ENCODE measurements around the gene PP2D1.

PP2D1 gene

DNA sequence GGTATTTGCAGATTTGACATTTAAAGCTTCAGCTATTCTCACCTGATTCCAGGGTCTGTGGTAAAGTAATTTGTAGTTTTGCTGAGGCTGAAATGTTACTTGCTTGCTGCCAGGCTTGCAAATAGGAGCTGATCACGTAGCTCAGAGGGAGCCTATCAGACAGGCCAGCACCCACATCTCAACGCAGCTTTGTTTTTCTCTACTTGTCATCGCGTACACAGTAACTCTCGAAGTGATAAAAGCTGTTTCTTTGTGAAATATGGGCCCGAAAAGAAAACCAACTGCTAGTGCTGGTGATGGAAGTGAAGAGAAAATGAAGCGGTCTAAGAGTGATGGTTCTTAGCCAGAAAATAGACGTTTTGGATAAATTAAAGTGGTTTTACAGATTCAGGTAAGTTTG is 41.7 kb downstream of the PP2D1 start:
- no peak for DNase-seq

DNA sequence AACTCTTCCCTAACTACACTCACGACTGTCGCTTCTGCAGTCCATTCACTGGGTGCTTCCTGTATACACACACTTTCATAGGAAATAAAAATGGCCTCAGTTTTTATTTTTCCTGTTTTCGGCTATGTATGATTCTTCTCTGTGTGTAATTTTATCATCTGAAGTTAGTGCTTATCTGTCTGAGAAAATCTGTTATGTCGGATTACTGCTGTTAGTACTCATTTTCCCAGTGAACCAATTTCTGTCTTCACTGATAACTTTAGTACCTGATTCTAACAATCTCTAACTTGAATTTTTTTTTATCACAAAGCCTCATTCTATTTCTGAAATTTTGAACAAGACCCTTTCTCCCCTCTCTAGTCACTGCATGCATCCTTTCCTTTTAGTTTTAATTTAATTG is 44.3 kb downstream of the PP2D1 start:
- no peak for DNase-seq

DNA sequence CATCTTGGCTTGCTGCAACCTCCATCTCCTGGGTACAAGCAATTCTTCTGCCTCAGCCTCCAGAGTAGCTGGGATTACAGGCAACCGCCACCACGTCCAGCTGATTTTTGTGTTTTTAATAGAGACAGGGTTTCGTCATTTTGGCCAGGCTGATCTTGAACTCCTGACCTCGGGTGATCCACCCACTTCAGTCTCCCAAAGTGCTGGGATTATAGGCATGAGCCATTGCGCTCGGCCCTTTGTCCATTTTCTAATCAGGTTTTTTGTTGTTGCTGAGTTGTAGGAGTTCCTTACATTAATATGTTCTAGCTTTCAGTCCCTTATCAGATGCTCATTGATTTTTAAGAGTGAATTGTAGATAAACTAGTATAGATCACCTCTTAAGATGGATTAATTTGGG is 44.9 kb downstream of the PP2D1 start:
- no peak for DNase-seq

DNA sequence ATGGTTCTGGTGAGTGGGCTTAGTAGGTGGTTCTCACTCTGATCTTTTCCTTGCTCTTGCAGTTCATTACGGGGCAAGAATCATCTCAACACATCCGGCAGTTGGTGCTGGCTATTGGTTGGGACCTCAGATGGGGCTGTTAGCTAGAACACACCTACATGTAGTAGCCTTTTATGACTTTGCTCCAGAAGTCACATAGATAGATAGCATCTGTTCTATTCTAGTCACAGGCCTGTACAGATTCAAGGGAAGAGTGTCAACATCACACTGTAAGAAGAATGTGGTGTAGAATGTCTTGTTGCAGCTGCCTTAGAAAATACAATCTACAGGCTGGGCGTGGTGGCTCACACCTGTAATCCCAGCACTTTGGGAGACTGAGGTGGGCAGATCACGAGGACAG is 50.1 kb downstream of the PP2D1 start:
- DNase-seq: no peak

DNA sequence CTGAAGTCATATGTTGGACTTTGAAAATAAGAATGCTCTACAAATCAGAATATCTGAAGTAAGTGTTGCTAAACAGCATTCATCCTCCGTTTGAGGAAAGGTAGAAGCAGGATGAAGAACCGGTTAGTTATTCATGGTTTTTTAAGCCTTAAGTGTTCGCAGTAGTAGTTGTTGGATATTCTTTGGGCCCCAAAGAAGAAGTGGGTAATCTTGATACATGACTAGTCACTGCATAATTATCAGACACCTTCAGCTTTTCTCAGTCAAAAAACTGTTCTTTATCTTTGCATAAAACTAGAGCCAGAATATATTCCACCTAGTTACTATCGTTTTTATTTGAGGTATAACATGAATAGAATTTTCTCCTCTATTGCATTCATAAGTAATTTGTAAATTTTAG is 51.4 kb downstream of the PP2D1 start:
- no peak for DNase-seq

DNA sequence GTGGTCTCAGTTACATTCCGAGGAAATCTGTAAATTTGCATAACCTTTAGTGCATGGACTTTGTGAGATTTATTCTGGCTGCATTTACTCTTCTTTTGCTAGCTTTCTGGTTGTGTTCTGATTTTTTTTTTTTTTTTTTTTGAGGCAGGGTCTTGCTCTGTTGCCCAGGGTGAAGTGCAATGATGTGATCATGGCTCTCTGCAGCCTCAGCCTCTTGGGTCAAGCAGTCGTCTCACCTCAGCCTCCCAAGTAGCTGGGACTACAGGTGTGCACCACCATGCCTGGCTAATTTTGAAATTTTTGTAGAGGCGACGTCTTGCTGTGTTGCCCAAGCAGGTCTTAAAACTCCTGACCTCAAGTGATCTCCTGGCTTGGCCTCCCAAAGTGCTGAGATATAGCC is 52.6 kb downstream of the PP2D1 start:
- DNase-seq: no peak

DNA sequence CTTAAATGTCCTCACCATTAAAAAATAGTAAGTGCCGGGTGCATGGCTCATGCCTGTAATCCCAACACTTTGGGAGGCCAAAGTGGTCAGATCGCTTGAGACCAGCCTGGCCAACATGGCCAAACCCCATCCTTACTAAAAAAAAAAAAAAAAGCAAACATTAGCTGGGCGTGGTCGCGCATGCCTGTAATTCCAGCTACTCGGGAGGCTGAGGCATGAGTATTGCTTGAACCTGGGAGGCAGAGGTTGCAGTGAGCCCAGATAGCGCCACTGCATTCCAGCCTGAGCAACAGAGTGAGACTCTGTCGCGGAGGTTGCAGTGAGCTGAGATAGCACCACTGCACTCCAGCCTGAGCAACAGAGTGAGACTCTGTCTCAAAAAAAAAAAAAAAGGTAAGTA is 54.7 kb downstream of the PP2D1 start:
- DNase-seq: peak; percentile 29

DNA sequence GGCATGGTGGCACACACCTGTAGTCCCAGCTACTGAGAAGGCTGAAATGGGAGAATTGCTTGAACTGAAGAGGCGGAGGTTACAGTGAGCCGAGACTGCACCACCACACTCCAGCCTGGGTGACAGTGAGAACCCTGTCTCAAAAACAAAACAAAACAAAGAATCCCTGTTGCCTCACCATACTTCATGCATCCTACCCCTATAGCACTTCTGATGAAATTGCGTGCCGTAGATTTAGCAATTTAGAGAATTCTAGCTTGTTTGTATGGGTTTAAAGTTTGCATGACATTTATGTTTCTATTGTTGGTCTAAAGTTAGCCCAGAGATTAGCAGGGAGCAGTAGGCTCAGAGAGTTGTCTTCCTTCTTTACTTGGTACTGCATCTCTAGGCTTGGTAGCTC is 57.4 kb downstream of the PP2D1 start:
- DNase-seq: no peak

DNA sequence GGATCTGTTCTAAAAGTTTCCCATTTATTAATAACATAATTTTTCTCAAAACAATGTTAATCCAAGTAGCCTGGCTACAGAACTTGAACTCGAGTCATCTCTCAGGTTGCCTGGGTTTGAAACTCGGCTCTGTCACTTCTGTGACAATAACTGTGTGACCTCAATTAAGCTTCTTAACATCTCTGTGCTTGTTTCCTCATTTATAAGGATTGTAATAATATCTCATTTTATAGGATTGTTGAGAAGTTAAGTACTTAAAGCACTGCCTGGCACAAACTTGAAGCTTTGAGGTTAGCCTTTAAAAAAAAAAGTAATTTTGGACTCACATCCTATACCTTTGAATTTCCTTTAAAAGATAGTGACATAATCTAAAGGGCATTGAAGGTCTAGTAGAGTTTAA is 61.7 kb downstream of the PP2D1 start:
- no peak for DNase-seq

DNA sequence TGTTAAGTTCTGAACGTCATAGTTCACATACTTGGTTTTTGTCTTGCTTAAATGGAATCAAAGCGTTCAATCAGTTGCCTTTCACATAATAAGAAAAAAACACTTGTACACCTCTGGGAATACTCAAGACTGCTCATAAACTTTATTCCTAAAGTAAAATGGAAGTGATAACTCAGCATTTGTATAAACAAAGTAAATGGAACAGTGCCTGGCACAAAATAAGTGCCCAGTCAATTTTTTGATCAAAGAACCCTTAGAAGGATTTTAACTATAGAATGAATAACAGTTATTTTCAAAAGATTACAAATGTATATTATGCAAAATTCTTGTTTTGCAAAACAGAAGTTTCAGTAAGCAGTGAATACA is 63.9 kb downstream of the PP2D1 start:
- DNase-seq: no peak

DNA sequence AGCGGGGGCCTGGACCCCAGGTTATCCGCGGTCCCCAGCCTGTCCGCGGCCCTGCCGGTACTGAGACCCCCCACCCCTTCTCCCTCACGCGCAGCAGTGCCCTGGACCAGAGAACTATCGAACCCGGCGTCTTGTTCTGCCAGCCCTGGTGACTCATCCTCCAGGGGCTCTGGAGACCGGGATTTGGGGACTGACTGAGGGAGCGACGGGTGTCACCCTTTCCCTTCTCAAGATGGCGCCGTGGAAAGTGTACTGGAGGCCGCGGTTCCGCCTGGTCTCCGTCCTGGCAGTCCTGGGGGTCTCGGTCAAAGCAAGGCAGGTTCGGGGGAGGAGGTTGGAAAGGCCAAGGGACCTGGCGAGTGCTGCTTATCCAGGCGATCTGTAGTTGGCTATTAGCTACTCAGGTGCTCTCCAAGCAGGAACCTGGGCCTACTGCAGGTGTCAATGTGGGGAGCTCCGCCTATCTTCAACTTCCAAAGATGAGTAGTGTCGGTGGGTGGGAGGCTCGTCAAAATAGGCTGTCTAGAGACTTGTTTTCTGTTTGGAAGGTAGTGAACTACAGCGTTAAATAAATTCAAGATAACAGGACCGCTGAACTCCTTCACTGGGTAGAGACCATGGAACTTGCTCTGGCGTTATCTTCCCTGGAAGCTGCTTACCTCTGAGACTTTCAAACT is 64.4 kb downstream of the PP2D1 start:
- DNase-seq: peak; percentile 66

DNA sequence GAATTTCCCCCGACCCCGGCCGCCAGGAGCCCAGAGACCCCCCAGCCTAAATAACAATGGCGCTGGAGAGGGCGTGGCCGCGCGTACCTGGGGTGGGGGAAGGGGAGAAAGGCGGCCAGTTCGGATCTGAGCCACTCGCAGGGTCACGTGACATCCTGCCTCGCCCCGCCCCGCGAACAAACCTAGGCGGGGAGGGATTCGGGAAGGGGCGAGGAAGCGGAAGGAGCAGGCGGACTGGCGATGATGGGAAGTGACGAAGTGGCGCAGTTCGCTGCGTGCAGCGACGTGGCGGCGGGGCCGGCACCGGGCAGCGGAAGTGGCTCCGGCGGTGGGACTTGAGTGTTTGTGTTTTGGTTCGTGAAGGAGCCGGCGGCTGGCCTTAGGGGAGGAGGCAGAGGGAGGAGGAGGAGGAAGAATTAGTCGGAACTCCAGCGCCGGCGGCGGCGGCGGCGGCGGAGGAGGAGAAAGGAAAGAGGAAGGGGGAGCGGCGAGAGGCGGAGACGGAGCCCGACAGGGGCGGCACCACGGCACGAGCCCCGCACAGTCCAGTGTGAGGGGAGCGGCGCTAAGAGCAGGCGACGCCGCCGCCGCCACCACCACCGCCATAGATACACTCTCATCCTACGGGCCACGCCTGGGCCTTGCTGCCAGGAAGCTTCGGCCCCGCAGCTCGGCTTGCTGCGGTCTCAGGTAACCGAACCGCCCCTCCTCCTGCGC is 65.1 kb downstream of the PP2D1 start, which contains the start of gene RAB5A:
Gene RAB5A, plus strand, starts transcription at position 266 of the 717 bp plus-strand sequence. CDS start 3,802 bp downstream, outside the sequence.
- DNase-seq: peak; percentile 99

DNA sequence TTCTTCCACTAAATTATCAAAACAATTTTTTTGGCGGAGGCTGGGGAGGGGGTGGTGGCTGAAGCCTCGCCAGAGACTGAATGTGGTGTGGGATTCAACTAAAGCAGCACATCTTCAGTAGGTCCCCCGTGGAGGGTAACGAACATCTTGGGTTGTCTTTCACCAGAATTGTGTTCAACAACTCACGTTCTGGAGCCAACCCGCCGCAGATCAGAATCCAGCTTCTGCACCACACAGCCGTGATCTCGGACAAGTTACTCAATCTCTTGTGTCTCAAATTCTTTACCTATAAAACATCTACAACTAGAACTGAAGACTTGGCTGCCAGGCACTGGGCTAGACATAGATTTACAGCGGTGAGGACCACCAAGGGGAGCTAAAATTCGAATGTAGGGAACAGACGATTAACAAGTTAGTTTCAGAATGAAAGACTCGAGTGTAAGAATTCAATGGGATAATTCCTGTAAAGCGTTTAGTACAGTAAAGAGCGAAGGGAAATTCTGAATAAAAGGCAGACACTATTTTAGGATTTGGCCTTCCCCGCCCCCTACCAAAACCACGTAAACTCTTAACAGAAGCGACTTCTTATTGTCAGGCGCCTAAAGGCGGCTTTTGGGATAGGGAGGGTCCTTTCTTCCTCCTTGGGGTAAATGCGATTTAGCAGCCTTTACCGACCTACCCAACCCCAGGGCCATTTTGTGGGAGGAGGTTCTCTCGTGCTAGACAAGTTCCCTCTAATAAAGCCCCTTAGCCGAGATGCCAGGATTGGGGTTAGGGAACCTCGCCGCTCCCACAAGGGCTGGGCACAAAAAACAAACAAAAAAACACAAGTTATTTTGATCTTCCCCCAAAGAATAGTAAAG is 65.9 kb downstream of the PP2D1 start:
- DNase-seq: peak; percentile 2

DNA sequence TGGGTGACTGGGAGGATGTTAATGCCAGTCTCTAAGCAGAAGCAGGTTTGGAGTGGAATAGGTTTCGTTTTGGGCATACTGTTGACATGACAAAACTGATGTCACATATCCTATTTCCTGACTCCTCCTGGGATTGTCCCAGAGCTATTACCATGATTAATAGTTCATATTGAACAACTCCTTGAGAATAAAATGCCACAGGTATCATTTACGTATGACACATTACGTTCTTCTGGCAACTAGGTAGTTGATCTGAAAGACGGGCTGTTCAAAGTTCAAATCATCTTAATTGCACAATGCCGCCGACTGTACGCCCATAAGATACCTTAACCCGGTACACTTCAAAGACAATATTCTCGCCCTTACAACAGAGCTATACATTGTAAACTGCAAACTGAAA is 66.5 kb downstream of the PP2D1 start:
- no peak for DNase-seq

DNA sequence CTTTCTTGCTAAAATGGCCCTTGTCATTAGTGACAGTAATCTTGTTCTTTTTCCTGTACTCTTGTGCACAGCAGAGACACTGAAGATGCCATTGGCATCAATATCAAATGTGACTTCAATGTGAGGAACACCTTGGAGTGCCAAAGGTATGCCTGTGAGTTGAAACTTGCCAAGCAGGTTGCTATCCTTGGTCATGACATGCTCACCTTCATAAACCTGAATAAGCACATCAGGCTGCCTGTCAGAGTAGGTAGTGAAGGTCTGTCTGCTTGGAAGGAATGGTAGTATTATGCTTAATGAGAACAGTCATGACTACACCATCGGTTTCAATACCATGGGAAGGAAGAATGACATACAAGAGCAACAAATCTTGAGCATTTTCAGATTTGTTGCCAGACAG is 71.4 kb downstream of the PP2D1 start:
- no peak for DNase-seq

DNA sequence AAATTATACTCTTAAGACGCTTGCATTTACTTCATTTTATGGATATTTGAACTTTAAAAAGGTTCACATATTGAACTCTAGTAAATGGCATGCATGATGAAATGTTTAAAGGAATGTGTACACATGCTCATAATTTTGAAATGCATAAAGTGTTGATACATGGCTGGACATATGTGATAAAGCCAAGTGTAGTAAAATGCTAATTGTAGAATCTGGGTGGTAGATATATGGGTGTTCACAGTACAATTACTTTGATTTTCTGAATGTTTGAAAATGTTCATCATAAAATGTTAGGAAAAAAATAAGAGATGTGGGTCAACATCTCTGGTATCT is 73.8 kb downstream of the PP2D1 start:
- DNase-seq: no peak

DNA sequence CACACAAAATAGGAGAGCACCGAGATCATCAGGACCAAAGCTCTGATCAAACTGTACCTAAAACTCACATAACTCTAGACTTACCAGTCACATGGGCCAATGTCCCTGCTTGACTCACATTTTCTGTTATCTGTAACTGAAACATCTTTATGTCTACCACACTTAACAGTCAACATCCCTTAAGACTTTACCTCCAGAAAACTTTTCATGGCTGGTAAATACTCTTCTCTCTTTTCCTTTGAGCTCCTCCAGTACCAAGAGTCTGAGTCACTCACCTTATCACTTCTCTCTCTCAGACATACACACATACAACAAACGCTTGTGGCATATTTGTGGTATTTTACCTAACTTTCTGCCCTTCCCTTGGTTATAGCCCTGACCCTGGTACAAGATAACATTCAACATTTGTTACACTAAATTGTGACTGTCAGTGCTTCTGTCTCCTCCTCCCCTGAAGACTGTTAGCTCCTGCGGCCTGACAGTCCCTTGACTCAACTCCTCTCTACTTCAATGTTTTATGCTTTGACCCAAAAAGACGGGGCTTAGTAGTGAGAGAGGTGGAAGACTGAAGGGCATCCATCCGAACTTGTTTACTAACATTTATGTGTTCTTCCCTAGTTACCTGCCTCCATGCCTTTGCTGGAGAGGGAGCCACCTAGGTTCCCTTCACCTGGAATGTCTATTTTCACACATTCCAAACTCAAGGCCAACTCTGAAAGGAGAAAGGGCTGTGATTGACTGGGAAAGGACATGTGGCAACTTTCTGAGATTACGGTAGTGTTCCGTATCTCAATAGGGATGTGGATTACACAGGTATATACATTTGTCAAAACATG is 74.4 kb downstream of the PP2D1 start:
- DNase-seq: peak; percentile 12

Data from fibroblast of skin of back (primary cell).